HG03139 (cell line): Measurements from ENCODE around the gene SSR1.

Experiments
- ATAC-seq: cut with Tn5 transposase; IDR thresholded peaks from one replicate; pipeline ENCODE4 v1.9.1; 2021; ENCODE audit not compliant: unreplicated experiment

SSR1 gene

GRCh38 chr6:7241709-7242645 is 71.0 kb downstream of the SSR1 start:
- ATAC-seq: no peak

- ATAC-seq: no peak
These were observed 71.8 kb downstream of the SSR1 start for GRCh38 chr6:7241160-7241559.

- ATAC-seq: no peak
These were observed 72.6 kb downstream of the SSR1 start for GRCh38 chr6:7240351-7240750.

- ATAC-seq: no peak
These were observed 73.4 kb downstream of the SSR1 start for GRCh38 chr6:7239590-7239948.

- peak; percentile 59 for ATAC-seq
These were observed 74.0 kb downstream of the SSR1 start for GRCh38 chr6:7238900-7239589.

- no peak for ATAC-seq
These were observed 74.5 kb downstream of the SSR1 start for GRCh38 chr6:7238526-7238899.

- no peak for ATAC-seq
These were observed 75.3 kb downstream of the SSR1 start for GRCh38 chr6:7237653-7238188.

GRCh38 chr6:7236306-7237209 is 76.4 kb downstream of the SSR1 start:
- ATAC-seq: no peak

GRCh38 chr6:7235712-7236305 is 77.2 kb downstream of the SSR1 start:
- ATAC-seq: no peak

GRCh38 chr6:7234547-7234946 is 78.5 kb downstream of the SSR1 start:
- no peak for ATAC-seq

- no peak for ATAC-seq
These were observed 80.6 kb downstream of the SSR1 start for GRCh38 chr6:7232351-7232750.

GRCh38 chr6:7230956-7231713 is 81.9 kb downstream of the SSR1 start:
- ATAC-seq: no peak

- ATAC-seq: no peak
These were observed 82.7 kb downstream of the SSR1 start for GRCh38 chr6:7230327-7230691.

GRCh38 chr6:7229376-7230326 is 83.3 kb downstream of the SSR1 start:
- ATAC-seq: no peak

- no peak for ATAC-seq
These were observed 84.2 kb downstream of the SSR1 start for GRCh38 chr6:7228662-7229375.

GRCh38 chr6:7224731-7225130 is 88.3 kb downstream of the SSR1 start:
- no peak for ATAC-seq

- ATAC-seq: no peak
These were observed 90.8 kb downstream of the SSR1 start for GRCh38 chr6:7222197-7222596.

- ATAC-seq: no peak
These were observed 93.7 kb downstream of the SSR1 start for GRCh38 chr6:7219310-7219709.
